Heart right ventricle (tissue), 16 donors: ENCODE data around the gene KRT80. TPM values are rescaled to one million over a fixed set of nuclear protein-coding genes. Genes with fewer than 3 reads are reported as not detected.

ENCODE experiments used
- ATAC-seq, 8 donors: fragments of 200-7000 bp; cut with Tn5 transposase; one replicate each; pipeline ENCODE4 v1.9.1; 2020; ENCODE audit warnings: mild to moderate bottlenecking in 8 of 8, moderate library complexity in 8 of 8, moderate number of reproducible peaks in 1 of 8
- DNase-seq, 2 donors: peaks; one replicate each; pipeline ENCODE4 v3.0.0-alpha.2; 2020
- H3K27ac ChIP-seq, 10 donors: fragments of 200-600 bp; sonication (generic) in 2 of 10; one replicate each; pipeline versions ENCODE4 v1.5.0 to v1.8.0; 2020 to 2022; ENCODE audit warnings: mild to moderate bottlenecking in 3 of 10
- H3K27me3 ChIP-seq, 7 donors: fragments of 200-600 bp; one replicate each; pipeline ENCODE4 v1.8.0; 2021 to 2022; ENCODE audit warnings: mild to moderate bottlenecking in 2 of 7
- H3K36me3 ChIP-seq, 9 donors: fragments of 200-600 bp; sonication (generic) in 1 of 9; one replicate each; pipeline versions ENCODE4 v1.5.0 to v1.8.0; 2020 to 2022; ENCODE audit warnings: mild to moderate bottlenecking in 2 of 9
- H3K4me1 ChIP-seq, 9 donors: fragments of 200-600 bp; sonication (generic) in 1 of 9; one replicate each; pipeline versions ENCODE4 v1.5.0 to v1.8.0; 2020 to 2022; ENCODE audit warnings: mild to moderate bottlenecking in 4 of 9
- H3K4me3 ChIP-seq, 10 donors: fragments of 200-600 bp; sonication (generic) in 2 of 10; one replicate each; pipeline versions ENCODE4 v1.5.0 to v1.8.0; 2020 to 2022; ENCODE audit warnings: mild to moderate bottlenecking in 7 of 10, moderate library complexity in 2 of 10
- H3K9me3 ChIP-seq, 11 donors: fragments of 200-600 bp in 10 of 11; sonication (generic) in 2 of 11; one replicate each; pipeline versions ENCODE4 v1.5.0 to v1.8.0; 2013 to 2022; ENCODE audit warnings: mild to moderate bottlenecking in 2 of 11, control low read depth in 1 of 11, moderate library complexity in 1 of 11
- WGBS, 2 donors: extraction: QIAGEN DNeasy Blood & Tissue Kit; methylation state at CpG; one replicate each; pipeline ENCODE4 v1.1.7; 2013; ENCODE audit warnings: inconsistent platforms in 1 of 2; 5-methylcytosine and 5-hydroxymethylcytosine counted together
- intact Hi-C, 10 donors: fragments of 100-400 bp; cut with DNase I; formaldehyde crosslinking; loops; one replicate each; pipeline versions ENCODE4 v1.11.1 to v1.14.2; 2022
- polyA plus RNA-seq, 2 donors: library from polyadenylated mRNA; stranded (reverse); fragments of 200-250 nt; gene quantifications; one replicate each; pipeline ENCODE4 v1.2.3, GENCODE V29; 2013
- total RNA-seq, 10 donors: library from RNA; stranded (reverse); fragmentation: NEBNext Ultra II Directional in 3 of 10; extraction: Animal tissue kit (Norgen Biotek cat#: 25700) in 3 of 10; gene quantifications; one replicate each; pipeline versions ENCODE4 v1.2.1 to v1.2.4, GENCODE V29; 2021 to 2023
- TF ChIP-seq, protein P1 (sequence below), 9 donors: fragments of 200-600 bp; sonication (generic) in 2 of 9; IDR thresholded peaks; one replicate each; pipeline versions ENCODE4 v1.5.0 to v1.8.0; 2021 to 2022; ENCODE audit warnings: antibody characterized with exemption in 9 of 9, mild to moderate bottlenecking in 5 of 9, moderate library complexity in 1 of 9
- donor health status: Arrhythmogenic right ventricular cardiomyopathy.
- donor health status: ischemic (EF 13 %, LVEDD 7.1; RV severe dilation, severe dysfunction).
- donor health status: healthy with polysubstance abuse.
- donor health status: DM: no; HTN: yes; CAD: no.
- donor health status: DM: no; HTN: no; CAD: no.
- donor health status: ischemic (EF 25% LVEDD 6.9; RV normal size, moderate dysfunction).
- donor health status: ischemic (EF 25% LVEDD 5.7; RV mildly dilated, moderate dysfunction).
- donor health status: healthy.
- donor health status: DM: yes; HTN: yes; CAD: no.
- donor health status: Ischemic cardiomyopathy.
- donor health status: ischemic (EF 35%, LVEDD 5.7; RV mildly dilated, moderate dysfunction).
- donor health status: nonischemic (EF 11% LVEDD 7.7; RV severe dilation, severe dysfunction).
- donor health status: DM: yes; HTN: yes; CAD: no.
- donor health status: PGD.
- donor health status: ischemic (EF 29% LVEDD 5.4; RV normal size, mild dysfunction).
- donor health status: nonischemic (EF 23%, LVEDD 6.1; RV moderate dilation, normal function).

The KRT80 gene
- total and polyA plus RNA-seq, 12 donors = 0.07 to 0.79 (median 0.16) TPM; not detected in 1

DNA sequence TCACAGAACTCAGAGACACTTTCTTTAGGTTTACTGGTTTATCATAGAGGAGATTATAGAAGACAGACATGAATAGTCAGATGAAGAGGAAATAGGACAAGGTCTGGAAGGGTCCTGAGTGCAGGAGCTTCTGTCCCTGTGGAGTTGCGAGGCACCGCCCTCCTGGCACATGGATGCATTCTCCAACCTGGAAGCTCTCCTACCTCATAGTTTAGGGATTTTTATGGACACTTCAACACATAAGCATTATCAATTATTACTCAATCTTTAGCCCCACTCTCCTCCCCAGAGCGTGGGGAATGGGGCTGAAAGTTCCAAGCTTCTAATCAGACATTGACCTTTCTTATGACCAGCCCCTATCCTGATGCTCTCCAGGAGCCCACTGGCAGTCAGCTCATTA is 28.7 kb upstream of the KRT80 start:
- Histone ChIP-seq H3K27ac (no peak overlapping the region), H3K4me3 (no peak overlapping the region), H3K9me3 (peaks cover 0 to 5% (median 0%) of the 10 kb centered on the region in 11 donors), H3K36me3 (no peaks in the 10 kb centered on the region), H3K27me3 (peaks cover 0 to 41% (median 20%) of the 10 kb centered on the region in 7 donors), H3K4me1 (peaks cover 0 to 24% (median 15%) of the 10 kb centered on the region in 9 donors)
- no peak for DNase-seq
- 84 to 88% methylated on average over 3 of the region's 3 CpGs for WGBS, 2 donors
- intact Hi-C loops = loop anchor here in 2 of 10 donors (5.0 kb wide), 2 partner anchors 102 to 107 kb away; partner anchors contain the start of gene KRT83 (in 1 of the 2)
- ATAC-seq = no peak
- TF ChIP-seq, protein P1, sequence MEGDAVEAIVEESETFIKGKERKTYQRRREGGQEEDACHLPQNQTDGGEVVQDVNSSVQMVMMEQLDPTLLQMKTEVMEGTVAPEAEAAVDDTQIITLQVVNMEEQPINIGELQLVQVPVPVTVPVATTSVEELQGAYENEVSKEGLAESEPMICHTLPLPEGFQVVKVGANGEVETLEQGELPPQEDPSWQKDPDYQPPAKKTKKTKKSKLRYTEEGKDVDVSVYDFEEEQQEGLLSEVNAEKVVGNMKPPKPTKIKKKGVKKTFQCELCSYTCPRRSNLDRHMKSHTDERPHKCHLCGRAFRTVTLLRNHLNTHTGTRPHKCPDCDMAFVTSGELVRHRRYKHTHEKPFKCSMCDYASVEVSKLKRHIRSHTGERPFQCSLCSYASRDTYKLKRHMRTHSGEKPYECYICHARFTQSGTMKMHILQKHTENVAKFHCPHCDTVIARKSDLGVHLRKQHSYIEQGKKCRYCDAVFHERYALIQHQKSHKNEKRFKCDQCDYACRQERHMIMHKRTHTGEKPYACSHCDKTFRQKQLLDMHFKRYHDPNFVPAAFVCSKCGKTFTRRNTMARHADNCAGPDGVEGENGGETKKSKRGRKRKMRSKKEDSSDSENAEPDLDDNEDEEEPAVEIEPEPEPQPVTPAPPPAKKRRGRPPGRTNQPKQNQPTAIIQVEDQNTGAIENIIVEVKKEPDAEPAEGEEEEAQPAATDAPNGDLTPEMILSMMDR (IDR thresholded peaks at IDR 0.05) = no peak

DNA sequence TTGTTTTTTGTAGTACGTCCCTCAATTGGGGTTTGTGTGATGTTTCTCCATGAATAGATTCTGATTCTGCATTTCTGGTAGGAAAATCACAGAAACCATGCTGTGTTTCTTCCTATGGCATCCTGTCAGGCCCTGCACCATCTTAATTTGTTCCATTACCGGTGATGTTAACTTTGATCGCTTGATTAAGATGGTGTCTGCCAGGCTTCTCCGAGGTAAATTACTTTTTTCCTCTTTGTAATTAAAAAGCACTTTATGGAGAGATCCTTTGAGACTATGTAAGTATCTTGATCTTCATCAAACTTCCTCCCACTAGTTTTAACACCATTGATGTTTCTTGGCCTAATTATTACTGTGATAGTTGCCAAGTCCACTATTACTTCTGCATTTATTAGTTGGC is 26.2 kb upstream of the KRT80 start:
- H3K27ac ChIP-seq = peak overlapping the region in 2 of 10 donors; percentile 44 to 55
- ATAC-seq (no peak), DNase-seq (no peak)
- TF ChIP-seq, protein P1 (IDR thresholded peaks at IDR 0.05) = no peak
- H3K9me3 ChIP-seq = no peaks in the 10 kb centered on the region
- intact Hi-C loops = loop anchor here in 3 of 10 donors (5.0 to 10.0 kb wide), 3 partner anchors 57 to 659 kb away; partner anchors contain the start of gene KRT86 (in 1 of the 3)
- no peaks in the 10 kb centered on the region for H3K36me3 ChIP-seq
- peaks cover 0 to 33% (median 15%) of the 10 kb centered on the region in 9 donors for H3K4me1 ChIP-seq
- WGBS, 2 donors = 73 to 77% methylated on average over 4 of the region's 4 CpGs
- no peak overlapping the region for H3K4me3 ChIP-seq
- H3K27me3 ChIP-seq = peaks cover 0 to 31% (median 20%) of the 10 kb centered on the region in 7 donors

DNA sequence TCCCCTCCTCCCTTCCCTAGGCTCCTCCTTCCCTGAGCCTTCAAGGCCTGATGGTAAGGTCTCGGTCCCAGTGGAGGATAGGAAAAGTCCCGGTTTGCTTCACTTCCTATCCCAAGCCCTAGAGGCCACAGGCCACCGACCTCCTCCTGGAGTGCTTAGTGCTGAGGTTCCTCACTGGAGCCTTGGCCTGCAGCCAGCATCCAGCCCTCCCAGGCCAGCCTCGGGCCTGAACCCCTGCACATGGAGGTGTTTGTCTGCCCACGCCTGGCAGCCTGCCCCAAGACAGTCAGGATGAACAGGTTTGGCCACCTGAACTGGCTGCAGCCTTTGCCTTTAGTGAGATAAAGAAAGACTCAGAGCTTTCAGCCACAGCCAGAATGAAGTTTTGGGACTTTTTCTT is 25.4 kb upstream of the KRT80 start:
- Histone ChIP-seq H3K4me1 (peaks cover 0 to 33% (median 15%) of the 10 kb centered on the region in 9 donors), H3K9me3 (no peaks in the 10 kb centered on the region), H3K27ac (peak overlapping the region in 4 of 10 donors; percentile 13 to 55 (median 35)), H3K36me3 (no peaks in the 10 kb centered on the region), H3K4me3 (no peak overlapping the region), H3K27me3 (peaks cover 0 to 23% (median 17%) of the 10 kb centered on the region in 7 donors)
- intact Hi-C loops = loop anchor here in 3 of 10 donors (5.0 to 10.0 kb wide), 3 partner anchors 58 to 660 kb away; partner anchors contain the start of gene KRT86 (in 1 of the 3)
- DNase-seq (peak; percentile 69 to 73), ATAC-seq (peak; percentile 14 to 74 (median 58))
- TF ChIP-seq, protein P1 (IDR thresholded peaks at IDR 0.05) = no peak
- WGBS, 2 donors = 29 to 36% methylated on average over 5 of the region's 5 CpGs

DNA sequence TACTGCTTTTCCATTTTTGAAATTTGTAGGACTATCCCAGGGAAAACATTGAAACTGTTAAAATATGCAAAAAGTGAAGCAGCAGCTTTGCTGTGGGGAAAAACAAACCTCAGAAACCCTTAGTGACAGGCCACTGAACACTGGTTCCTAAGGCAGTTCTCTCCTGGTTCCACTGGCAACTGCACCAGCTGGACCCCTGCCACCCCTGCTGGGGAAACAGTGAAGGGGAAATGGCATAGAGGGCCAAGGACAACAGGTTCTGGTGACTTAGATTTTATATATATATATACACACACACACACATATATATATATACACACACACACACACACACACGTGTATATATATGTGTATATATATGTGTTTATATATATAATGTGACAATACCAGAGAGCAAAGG is 25.0 kb upstream of the KRT80 start:
- Histone ChIP-seq H3K4me1 (peaks cover 0 to 33% (median 15%) of the 10 kb centered on the region in 9 donors), H3K9me3 (no peaks in the 10 kb centered on the region), H3K36me3 (no peaks in the 10 kb centered on the region), H3K27me3 (peaks cover 0 to 19% (median 13%) of the 10 kb centered on the region in 7 donors), H3K4me3 (no peak overlapping the region), H3K27ac (no peak overlapping the region)
- 15 to 28% methylated on average over 1 of the region's 1 CpG for WGBS, 2 donors
- ATAC-seq = no peak
- intact Hi-C loops = loop anchor here in 3 of 10 donors (5.0 to 10.0 kb wide), 3 partner anchors 58 to 660 kb away; partner anchors contain the start of gene KRT86 (in 1 of the 3)
- TF ChIP-seq, protein P1 (IDR thresholded peaks at IDR 0.05) = no peak
- peak in 1 of 2 donors; percentile 48 for DNase-seq
